H9 (cell line): ENCODE measurements around the gene ATP5MC2. TPM values are rescaled to one million over a fixed set of nuclear protein-coding genes. Genes with fewer than 3 reads are reported as not detected.

Source experiments
- DNase-seq: peaks from one replicate; pipeline ENCODE4 v3.0.0-alpha.2; 2017
- H2AFZ ChIP-seq: one replicate; pipeline ENCODE4 v1.6.1; 2013; ENCODE audit warnings: mild to moderate bottlenecking, low read length, control low read depth, moderate library complexity
- H2AK5ac ChIP-seq: 2 replicates; pipeline ENCODE4 v1.6.1; 2013; ENCODE audit warnings: low read length, control low read depth, mixed read lengths; ENCODE audit not compliant: insufficient read length
- H2BK120ac ChIP-seq: one replicate; pipeline ENCODE4 v1.6.1; 2013; ENCODE audit warnings: low read depth, mild to moderate bottlenecking, low read length, control low read depth, inconsistent platforms; ENCODE audit not compliant: poor library complexity, severe bottlenecking
- H2BK12ac ChIP-seq: 2 replicates; pipeline ENCODE4 v1.6.1; 2013; ENCODE audit warnings: low read length, control low read depth, mixed read lengths, low read depth; ENCODE audit not compliant: insufficient read length
- H2BK15ac ChIP-seq: 2 replicates; pipeline ENCODE4 v1.6.1; 2013; ENCODE audit warnings: low read depth, low read length, control low read depth
- H2BK20ac ChIP-seq: one replicate; pipeline ENCODE4 v1.6.1; 2013; ENCODE audit warnings: low read depth, mild to moderate bottlenecking, low read length, control low read depth, inconsistent platforms; ENCODE audit not compliant: poor library complexity, severe bottlenecking
- H2BK5ac ChIP-seq: 2 replicates; pipeline ENCODE4 v1.6.1; 2013; ENCODE audit warnings: low read length, control low read depth, mixed read lengths; ENCODE audit not compliant: insufficient read length
- H3K14ac ChIP-seq: 2 replicates; pipeline ENCODE4 v1.6.1; 2013; ENCODE audit warnings: low read length, control low read depth; ENCODE audit not compliant: insufficient read depth
- H3K18ac ChIP-seq: 2 replicates; pipeline ENCODE4 v1.6.1; 2013; ENCODE audit warnings: low read depth, mild to moderate bottlenecking, mixed read lengths, low read length, control low read depth; ENCODE audit not compliant: insufficient read length
- H3K23ac ChIP-seq: 2 replicates; pipeline ENCODE4 v1.6.1; 2013; ENCODE audit warnings: low read length, control low read depth, mixed read lengths, low read depth; ENCODE audit not compliant: insufficient read length
- H3K23me2 ChIP-seq: 2 replicates; pipeline ENCODE4 v1.6.1; 2013; ENCODE audit warnings: low read depth, mild to moderate bottlenecking, mixed read lengths, low read length, control low read depth; ENCODE audit not compliant: insufficient read length, poor library complexity, severe bottlenecking
- H3K27ac ChIP-seq: 2 replicates; pipeline ENCODE4 v1.5.1; 2013; ENCODE audit warnings: low read length, control low read depth, mixed read lengths, low read depth; ENCODE audit not compliant: insufficient read length
- H3K27me3 ChIP-seq: 2 replicates; pipeline ENCODE4 v1.6.1; 2013; ENCODE audit warnings: low read length, control low read depth, inconsistent platforms; ENCODE audit not compliant: insufficient read depth
- H3K4ac ChIP-seq: 2 replicates; pipeline ENCODE4 v1.6.1; 2013; ENCODE audit warnings: low read depth, mild to moderate bottlenecking, control low read depth, inconsistent platforms, low read length, moderate library complexity
- H3K4me1 ChIP-seq: 2 replicates; pipeline ENCODE4 v1.6.1; 2013; ENCODE audit warnings: low read length, control low read depth, inconsistent platforms; ENCODE audit not compliant: insufficient read depth
- H3K4me2 ChIP-seq: 2 replicates; pipeline ENCODE4 v1.6.1; 2013; ENCODE audit warnings: low read length, control low read depth, mixed read lengths; ENCODE audit not compliant: insufficient read length, insufficient read depth
- H3K56ac ChIP-seq: 2 replicates; pipeline ENCODE4 v1.6.1; 2013; ENCODE audit warnings: low read depth, mild to moderate bottlenecking, mixed read lengths, low read length, control low read depth; ENCODE audit not compliant: insufficient read length
- H3K79me1 ChIP-seq: 2 replicates; pipeline ENCODE4 v1.6.1; 2013; ENCODE audit warnings: low read depth, mild to moderate bottlenecking, moderate library complexity, low read length, control low read depth, inconsistent platforms; ENCODE audit not compliant: insufficient read depth, poor library complexity, severe bottlenecking
- H3K79me2 ChIP-seq: 2 replicates; pipeline ENCODE4 v1.6.1; 2013; ENCODE audit warnings: low read length, control low read depth, inconsistent platforms; ENCODE audit not compliant: insufficient read depth
- H3K9ac ChIP-seq: 2 replicates; pipeline ENCODE4 v1.6.1; 2013; ENCODE audit warnings: low read length, control low read depth, mixed read lengths; ENCODE audit not compliant: insufficient read length; ENCODE audit errors: extremely low read depth
- H3K9me3 ChIP-seq: one replicate; pipeline ENCODE4 v1.6.1; 2013; ENCODE audit warnings: low read depth, low read length, inconsistent platforms; ENCODE audit not compliant: control insufficient read depth
- H3T11ph ChIP-seq: one replicate; pipeline ENCODE4 v1.6.1; 2013; ENCODE audit warnings: mild to moderate bottlenecking, low read length, control low read depth, inconsistent platforms
- H4K20me1 ChIP-seq: one replicate; pipeline ENCODE4 v1.6.1; 2013; ENCODE audit not compliant: control insufficient read depth, insufficient read length, insufficient read depth
- H4K5ac ChIP-seq: 2 replicates; pipeline ENCODE4 v1.6.1; 2013; ENCODE audit warnings: low read depth, mild to moderate bottlenecking, mixed read lengths, low read length, control low read depth; ENCODE audit not compliant: insufficient read length
- H4K8ac ChIP-seq: replicated peaks from 2 replicates; pipeline ENCODE4 v1.6.1; 2013; ENCODE audit warnings: low read length, control low read depth, mixed read lengths, low read depth; ENCODE audit not compliant: insufficient read length
- H4K91ac ChIP-seq: 2 replicates; pipeline ENCODE4 v1.6.1; 2013; ENCODE audit warnings: low read depth, mild to moderate bottlenecking, moderate library complexity, mixed read lengths, low read length, control low read depth; ENCODE audit not compliant: insufficient read length
- H3K27ac Mint-ChIP-seq, 3 experiments: 2 replicates in 2 of 3; 3 replicates in 1 of 3; pipeline ENCODE4 v1.8.0; 2020 to 2021; ENCODE audit warnings: mixed read lengths in 3 of 3, mild to moderate bottlenecking in 1 of 3, moderate library complexity in 1 of 3
- H3K27me3 Mint-ChIP-seq: 2 replicates; pipeline ENCODE4 v1.8.0; 2021; ENCODE audit warnings: low read depth, mild to moderate bottlenecking, moderate library complexity, mixed read lengths
- H3K36me3 Mint-ChIP-seq, 3 experiments: 2 replicates in 2 of 3; 3 replicates in 1 of 3; pipeline ENCODE4 v1.8.0; 2020 to 2021; ENCODE audit warnings: low read depth in 3 of 3, mixed read lengths in 3 of 3; ENCODE audit not compliant: insufficient read depth in 1 of 3
- H3K4me1 Mint-ChIP-seq, 2 experiments: 2 replicates each; pipeline ENCODE4 v1.8.0; 2020; ENCODE audit warnings: mixed read lengths in 2 of 2
- H3K4me3 Mint-ChIP-seq, 2 experiments: 2 replicates in 1 of 2; 3 replicates in 1 of 2; pipeline ENCODE4 v1.8.0; 2020 to 2021; ENCODE audit warnings: mild to moderate bottlenecking in 2 of 2, mixed read lengths in 2 of 2, moderate library complexity in 1 of 2
- H3K9me3 Mint-ChIP-seq, 2 experiments: 2 replicates in 1 of 2; 3 replicates in 1 of 2; pipeline ENCODE4 v1.8.0; 2020; ENCODE audit warnings: mild to moderate bottlenecking in 2 of 2, mixed read lengths in 2 of 2, moderate library complexity in 1 of 2
- CTCF ChIP-seq: fragments of 200-600 bp; sonication (generic); conservative IDR thresholded peaks from 3 replicates; pipeline ENCODE4 v1.8.0; 2021; ENCODE audit warnings: antibody characterized with exemption, mild to moderate bottlenecking
- WGBS: extraction: QIAGEN DNeasy Blood & Tissue Kit; methylation state at CpG from one replicate; pipeline ENCODE4 v1.1.7; 2013; ENCODE audit warnings: missing lambda C conversion rate, low lambda C conversion rate, mixed read lengths; ENCODE audit not compliant: insufficient read length; ENCODE audit errors: extremely low coverage; 5-methylcytosine and 5-hydroxymethylcytosine counted together
- total RNA-seq: library from RNA; stranded (reverse); gene quantifications from 2 replicates; pipeline ENCODE4 v1.2.1, GENCODE V29; 2021

ATP5MC2 gene
- total RNA-seq, 1 experiment from 2014 or later: 379 TPM

- no peak overlapping the region for H2AFZ ChIP-seq
- no peak overlapping the region for H3T11ph ChIP-seq
- no CpG with 5 or more reads among the region's 9 CpGs for WGBS
- H2BK12ac ChIP-seq: no peak overlapping the region
- peak overlapping the region in 1 of 3 experiments; percentile 17; a peak in 1 of 7 replicates for H3K27ac Mint-ChIP-seq
- no peak for DNase-seq
- H3K4me1 ChIP-seq: no peaks in the 10 kb centered on the region
- no peak for TF ChIP-seq CTCF
- H3K9ac ChIP-seq: no peak overlapping the region
- H4K91ac ChIP-seq: no peak overlapping the region
- no peaks in the 10 kb centered on the region for H3K79me1 ChIP-seq
- H3K36me3 Mint-ChIP-seq: no peaks in the 10 kb centered on the region
- no peak overlapping the region for H3K4me3 Mint-ChIP-seq
- H3K14ac ChIP-seq: no peak overlapping the region
- no peaks in the 10 kb centered on the region for H4K20me1 ChIP-seq
- no peaks in the 10 kb centered on the region for H3K23me2 ChIP-seq
- no peak overlapping the region for H2AK5ac ChIP-seq
- H3K27me3 Mint-ChIP-seq: peaks cover 3% of the 10 kb centered on the region; the same call in 1 of the 2 replicates
- H3K56ac ChIP-seq: no peak overlapping the region
- no peaks in the 10 kb centered on the region for H3K9me3 ChIP-seq
- no peak overlapping the region for H2BK5ac ChIP-seq
- H3K4ac ChIP-seq: no peak overlapping the region
- no peak overlapping the region for H4K8ac ChIP-seq
- H3K18ac ChIP-seq: no peak overlapping the region
- H2BK120ac ChIP-seq: no peak overlapping the region
- no peak overlapping the region for H3K4me2 ChIP-seq
- no peak overlapping the region for H2BK15ac ChIP-seq
- no peaks in the 10 kb centered on the region for H3K27me3 ChIP-seq
- no peak overlapping the region for H3K27ac ChIP-seq
- no peaks in the 10 kb centered on the region for H3K9me3 Mint-ChIP-seq
- no peak overlapping the region for H2BK20ac ChIP-seq
- peaks cover 7 to 19% of the 10 kb centered on the region in 2 experiments for H3K4me1 Mint-ChIP-seq
- no peak overlapping the region for H4K5ac ChIP-seq
- no peak overlapping the region for H3K23ac ChIP-seq
- H3K79me2 ChIP-seq: no peaks in the 10 kb centered on the region
These were observed 8.1 kb upstream of the ATP5MC2 start for GRCh38 chr12:53683983-53684382.
